ENCODE measurements around the gene TULP4. TPM values are rescaled to one million over a fixed set of nuclear protein-coding genes. Genes with fewer than 3 reads are reported as not detected.

Gene TULP4
- total and polyA plus RNA-seq, 2 of the 8 experiments (the other 6 are each of a cell fraction or from before 2014, with no cell fraction given) = 7.7 to 51.6 TPM

DNA sequence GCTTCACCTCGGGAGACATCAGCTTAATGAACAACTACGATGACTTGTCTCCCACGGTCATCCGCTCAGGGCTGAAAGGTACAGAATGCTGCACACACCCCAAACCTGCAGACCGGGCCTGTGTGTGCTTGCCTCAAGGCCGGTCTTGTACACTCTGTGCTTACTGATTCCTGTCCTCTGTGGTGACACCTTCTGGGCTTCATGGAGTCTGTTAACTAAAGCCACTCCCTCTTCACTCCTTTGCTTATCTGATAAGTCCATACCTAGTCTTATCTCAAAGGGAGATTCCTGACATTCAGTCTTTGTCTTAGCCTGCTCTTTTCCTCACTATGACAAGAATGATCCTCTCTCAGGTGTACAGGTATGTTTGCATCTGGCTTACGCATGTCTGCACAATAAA lies 139.9 kb downstream of the TULP4 start (continued):
- TF ChIP-seq RBBP5 (IDR thresholded peaks at IDR 0.05; ENCODE audit: borderline replicate concordance, low read depth, low read length) (no peak), CREB1 (IDR thresholded peaks at IDR 0.05) (no peak), MAFK (IDR thresholded peaks at IDR 0.05; ENCODE audit: low read depth, low read length) (no peak), POU5F1 (IDR thresholded peaks at IDR 0.05; ENCODE audit: low read depth, low read length) (no peak), HDAC2 (IDR thresholded peaks at IDR 0.05; ENCODE audit: borderline replicate concordance in 1 of 2, low read depth in 2 of 2, low read length in 2 of 2) (no peak), JUN (IDR thresholded peaks at IDR 0.05; ENCODE audit: low read depth, low read length) (no peak)
